Measurements from ENCODE around the gene PPM1L. TPM values are rescaled to one million over a fixed set of nuclear protein-coding genes. Genes with fewer than 3 reads are reported as not detected.

Gene PPM1L
- total and polyA plus RNA-seq, 2 of the 13 experiments (the other 11 are each of a cell fraction or from before 2014, with no cell fraction given) = 0.22 to 1.4 TPM

DNA sequence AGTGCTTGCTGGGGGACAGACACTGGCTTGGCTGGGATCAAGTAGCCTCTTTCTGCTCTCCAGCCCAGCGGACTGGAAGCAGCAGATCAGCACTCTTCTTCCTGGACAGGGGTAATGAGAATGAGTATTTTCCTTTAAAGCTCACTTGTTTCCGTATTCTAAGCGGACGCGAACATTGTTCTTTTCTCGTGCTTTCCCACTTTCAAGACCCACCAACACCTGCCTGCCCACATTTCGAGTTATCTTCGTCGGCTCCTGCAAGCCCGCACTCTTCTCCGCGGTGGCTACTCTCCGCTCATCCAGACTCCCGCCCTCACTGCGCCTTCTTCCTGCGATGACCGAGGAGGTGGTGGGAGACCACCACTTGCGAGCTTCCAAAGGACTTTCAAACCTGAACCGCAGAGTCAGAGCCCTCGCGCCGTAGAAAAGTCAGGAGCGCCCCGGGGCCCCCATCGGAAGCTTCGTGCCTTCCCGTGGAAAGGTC, 1.6 kb upstream of the PPM1L start (continued):
- TF ChIP-seq ZNF441 (CRISPR knock-in tag; IDR thresholded peaks at IDR 0.05; ENCODE audit: borderline replicate concordance) (no peak), ZNF296 (CRISPR knock-in tag; conservative IDR thresholded peaks at IDR 0.05) (no peak), KLF11 (CRISPR knock-in tag; IDR thresholded peaks at IDR 0.05) (no peak)

DNA sequence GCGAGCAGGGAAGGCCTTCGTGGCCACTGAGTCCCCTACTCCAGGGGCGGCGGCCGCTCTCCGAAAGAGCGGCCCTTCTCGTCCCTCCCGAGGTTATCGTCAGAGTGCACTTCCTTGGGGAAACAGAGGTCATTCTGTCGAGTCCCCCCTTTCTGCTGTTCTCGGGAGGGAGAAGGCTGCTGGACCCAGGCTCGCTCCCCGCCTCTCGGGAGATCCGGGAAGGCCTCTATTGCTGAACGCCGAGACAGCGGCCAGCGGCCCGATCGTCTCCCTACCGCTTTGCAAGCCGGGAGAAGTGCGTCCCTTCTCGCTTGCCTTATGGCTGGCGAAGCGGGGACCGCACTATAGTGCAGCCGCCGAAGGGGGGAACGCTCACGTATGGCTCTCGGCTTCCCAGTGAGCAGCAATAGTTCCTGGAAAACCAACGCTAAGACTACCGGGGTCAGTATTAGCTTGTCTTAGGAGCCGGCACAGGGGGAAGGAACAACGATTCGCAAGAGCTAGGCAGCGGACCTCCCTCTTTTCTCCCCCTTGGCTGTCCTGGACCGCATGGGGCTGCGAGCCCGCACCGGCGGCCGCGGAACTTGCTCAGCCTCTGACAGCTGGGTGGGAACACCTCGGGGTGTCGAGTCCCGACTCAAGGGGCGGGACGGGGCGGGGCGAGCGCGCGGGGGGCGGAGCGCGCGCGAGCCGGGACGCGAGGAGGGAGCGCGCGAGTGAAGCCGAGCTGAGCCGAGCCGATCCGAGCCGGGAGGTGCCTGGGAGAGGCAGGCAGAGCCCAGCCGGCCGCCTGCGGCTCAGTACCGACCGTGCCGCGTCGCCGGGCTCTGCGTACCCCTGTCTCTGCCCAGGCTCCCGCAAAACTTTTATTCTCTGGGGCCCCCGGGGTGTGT, 930 bp upstream of the PPM1L start:
- H3K4me1 ChIP-seq (ENCODE audit: insufficient read depth, low read length) = peaks cover 30% of the 10 kb centered on the region
- BruUV-seq (replicated peaks) = TSS peak; percentile 71
- TF ChIP-seq FOSL2 (CRISPR knock-in tag; IDR thresholded peaks at IDR 0.05) = no peak
- TF ChIP-seq ZNF777 (CRISPR knock-in tag; IDR thresholded peaks at IDR 0.05) = peak; percentile 50
- TF ChIP-seq, protein P1, sequence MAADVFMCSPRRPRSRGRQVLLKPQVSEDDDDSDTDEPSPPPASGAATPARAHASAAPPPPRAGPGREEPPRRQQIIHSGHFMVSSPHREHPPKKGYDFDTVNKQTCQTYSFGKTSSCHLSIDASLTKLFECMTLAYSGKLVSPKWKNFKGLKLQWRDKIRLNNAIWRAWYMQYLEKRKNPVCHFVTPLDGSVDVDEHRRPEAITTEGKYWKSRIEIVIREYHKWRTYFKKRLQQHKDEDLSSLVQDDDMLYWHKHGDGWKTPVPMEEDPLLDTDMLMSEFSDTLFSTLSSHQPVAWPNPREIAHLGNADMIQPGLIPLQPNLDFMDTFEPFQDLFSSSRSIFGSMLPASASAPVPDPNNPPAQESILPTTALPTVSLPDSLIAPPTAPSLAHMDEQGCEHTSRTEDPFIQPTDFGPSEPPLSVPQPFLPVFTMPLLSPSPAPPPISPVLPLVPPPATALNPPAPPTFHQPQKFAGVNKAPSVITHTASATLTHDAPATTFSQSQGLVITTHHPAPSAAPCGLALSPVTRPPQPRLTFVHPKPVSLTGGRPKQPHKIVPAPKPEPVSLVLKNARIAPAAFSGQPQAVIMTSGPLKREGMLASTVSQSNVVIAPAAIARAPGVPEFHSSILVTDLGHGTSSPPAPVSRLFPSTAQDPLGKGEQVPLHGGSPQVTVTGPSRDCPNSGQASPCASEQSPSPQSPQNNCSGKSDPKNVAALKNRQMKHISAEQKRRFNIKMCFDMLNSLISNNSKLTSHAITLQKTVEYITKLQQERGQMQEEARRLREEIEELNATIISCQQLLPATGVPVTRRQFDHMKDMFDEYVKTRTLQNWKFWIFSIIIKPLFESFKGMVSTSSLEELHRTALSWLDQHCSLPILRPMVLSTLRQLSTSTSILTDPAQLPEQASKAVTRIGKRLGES (CRISPR knock-in tag; IDR thresholded peaks at IDR 0.05; ENCODE audit: borderline replicate concordance) = no peak
- no peak for TF ChIP-seq ZKSCAN5 (CRISPR knock-in tag; IDR thresholded peaks at IDR 0.05)
- no peak for TF ChIP-seq ZBTB20 (CRISPR knock-in tag; IDR thresholded peaks at IDR 0.05; ENCODE audit: borderline replicate concordance, low read depth)
- no peak for TF ChIP-seq RBAK (CRISPR knock-in tag; IDR thresholded peaks at IDR 0.05)
- no peak for TF ChIP-seq SOX6 (IDR thresholded peaks at IDR 0.05)
- no peak; the same call in 1 of the 2 replicates for TF ChIP-seq SOX6 (CRISPR knock-in tag; IDR thresholded peaks at IDR 0.05)
- TF ChIP-seq, protein P2, sequence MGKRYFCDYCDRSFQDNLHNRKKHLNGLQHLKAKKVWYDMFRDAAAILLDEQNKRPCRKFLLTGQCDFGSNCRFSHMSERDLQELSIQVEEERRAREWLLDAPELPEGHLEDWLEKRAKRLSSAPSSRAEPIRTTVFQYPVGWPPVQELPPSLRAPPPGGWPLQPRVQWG (CRISPR knock-in tag; IDR thresholded peaks at IDR 0.05; ENCODE audit: borderline replicate concordance, low read depth) = no peak
- TF ChIP-seq TCF7 (IDR thresholded peaks at IDR 0.05; ENCODE audit: low read depth) = no peak
- TF ChIP-seq ZNF205 (CRISPR knock-in tag; IDR thresholded peaks at IDR 0.05) = no peak
- TF ChIP-seq CBX5 (CRISPR knock-in tag; IDR thresholded peaks at IDR 0.05; ENCODE audit: borderline replicate concordance) = no peak
- TF ChIP-seq, protein P3, sequence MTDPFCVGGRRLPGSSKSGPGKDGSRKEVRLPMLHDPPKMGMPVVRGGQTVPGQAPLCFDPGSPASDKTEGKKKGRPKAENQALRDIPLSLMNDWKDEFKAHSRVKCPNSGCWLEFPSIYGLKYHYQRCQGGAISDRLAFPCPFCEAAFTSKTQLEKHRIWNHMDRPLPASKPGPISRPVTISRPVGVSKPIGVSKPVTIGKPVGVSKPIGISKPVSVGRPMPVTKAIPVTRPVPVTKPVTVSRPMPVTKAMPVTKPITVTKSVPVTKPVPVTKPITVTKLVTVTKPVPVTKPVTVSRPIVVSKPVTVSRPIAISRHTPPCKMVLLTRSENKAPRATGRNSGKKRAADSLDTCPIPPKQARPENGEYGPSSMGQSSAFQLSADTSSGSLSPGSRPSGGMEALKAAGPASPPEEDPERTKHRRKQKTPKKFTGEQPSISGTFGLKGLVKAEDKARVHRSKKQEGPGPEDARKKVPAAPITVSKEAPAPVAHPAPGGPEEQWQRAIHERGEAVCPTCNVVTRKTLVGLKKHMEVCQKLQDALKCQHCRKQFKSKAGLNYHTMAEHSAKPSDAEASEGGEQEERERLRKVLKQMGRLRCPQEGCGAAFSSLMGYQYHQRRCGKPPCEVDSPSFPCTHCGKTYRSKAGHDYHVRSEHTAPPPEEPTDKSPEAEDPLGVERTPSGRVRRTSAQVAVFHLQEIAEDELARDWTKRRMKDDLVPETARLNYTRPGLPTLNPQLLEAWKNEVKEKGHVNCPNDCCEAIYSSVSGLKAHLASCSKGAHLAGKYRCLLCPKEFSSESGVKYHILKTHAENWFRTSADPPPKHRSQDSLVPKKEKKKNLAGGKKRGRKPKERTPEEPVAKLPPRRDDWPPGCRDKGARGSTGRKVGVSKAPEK (CRISPR knock-in tag; IDR thresholded peaks at IDR 0.05; ENCODE audit: borderline replicate concordance) = no peak

More for the DNA sequence above, 930 bp upstream of the PPM1L start:
- peak overlapping the region; percentile 11 for H3K27ac ChIP-seq (ENCODE audit: extremely low read length, insufficient read depth, low read length)
- CTCF ChIA-PET (ENCODE audit: low intra/inter-chr PET ratio, low total read pairs) = no interaction called here
- H3K36me3 ChIP-seq (replicated peaks in 1 of 2; ENCODE audit: control insufficient read depth in 1 of 2, insufficient read depth in 2 of 2, low read length in 2 of 2) = no peaks in the 10 kb centered on the region
- H2AFZ ChIP-seq (ENCODE audit: low read length) = no peak overlapping the region
- ATAC-seq (peak; percentile 93), DNase-seq (ENCODE audit: low spot score) (peak; percentile 58), FAIRE-seq (no peak)
- peaks cover 0 to 35% of the 10 kb centered on the region in 2 experiments for H3K27me3 ChIP-seq (ENCODE audit: control insufficient read depth in 1 of 2, insufficient read depth in 2 of 2, low read length in 2 of 2)
- peak overlapping the region; percentile 40 to 77 (median 58) for H3K4me3 ChIP-seq (replicated peaks in 1 of 3; ENCODE audit: insufficient read depth in 1 of 3, low read depth in 2 of 3, low read length in 3 of 3)
- in situ Hi-C loops (cut with HindIII; ENCODE audit: extremely low pct_ligation_motif_present, low pct_unique_long_range_greater_than_20kb) (loop anchor here (10.0 kb wide), 1 partner anchor 470 kb away; the partner anchor contains the start of gene NMD3), intact Hi-C loops (cut with micrococcal nuclease; ENCODE audit: unreplicated experiment) (no loop called here)
- H3K9ac ChIP-seq (ENCODE audit: insufficient read depth, low read depth, low read length) = peak overlapping the region; percentile 42; the same call in 1 of the 2 replicates
- H4K20me1 ChIP-seq (ENCODE audit: insufficient read depth, low read length) = no peaks in the 10 kb centered on the region
- no peaks in the 10 kb centered on the region for H3K9me3 ChIP-seq (ENCODE audit: low read length)
- H3K4me2 ChIP-seq (ENCODE audit: low read depth, low read length) = peak overlapping the region; percentile 80
- 0% methylated on average over 16 of the region's 85 CpGs for WGBS (ENCODE audit: low lambda C conversion rate)
- H3K79me2 ChIP-seq (ENCODE audit: insufficient read depth, low read length) = no peaks in the 10 kb centered on the region
- POLR2A ChIA-PET = interaction anchor here (1.1 to 1.7 kb wide), 3 partner anchors 11 to 190 kb away, joined by 3 to 5 read pairs (median 4); partner anchors contain the start of gene KPNA4

Measured in HepG2 (cell line).